ENCODE data around the gene CRNKL1.

GRCh38 chr20:20078041-20078440 is 25.8 kb upstream of the CRNKL1 start:
- TF ChIP-seq, protein P1, sequence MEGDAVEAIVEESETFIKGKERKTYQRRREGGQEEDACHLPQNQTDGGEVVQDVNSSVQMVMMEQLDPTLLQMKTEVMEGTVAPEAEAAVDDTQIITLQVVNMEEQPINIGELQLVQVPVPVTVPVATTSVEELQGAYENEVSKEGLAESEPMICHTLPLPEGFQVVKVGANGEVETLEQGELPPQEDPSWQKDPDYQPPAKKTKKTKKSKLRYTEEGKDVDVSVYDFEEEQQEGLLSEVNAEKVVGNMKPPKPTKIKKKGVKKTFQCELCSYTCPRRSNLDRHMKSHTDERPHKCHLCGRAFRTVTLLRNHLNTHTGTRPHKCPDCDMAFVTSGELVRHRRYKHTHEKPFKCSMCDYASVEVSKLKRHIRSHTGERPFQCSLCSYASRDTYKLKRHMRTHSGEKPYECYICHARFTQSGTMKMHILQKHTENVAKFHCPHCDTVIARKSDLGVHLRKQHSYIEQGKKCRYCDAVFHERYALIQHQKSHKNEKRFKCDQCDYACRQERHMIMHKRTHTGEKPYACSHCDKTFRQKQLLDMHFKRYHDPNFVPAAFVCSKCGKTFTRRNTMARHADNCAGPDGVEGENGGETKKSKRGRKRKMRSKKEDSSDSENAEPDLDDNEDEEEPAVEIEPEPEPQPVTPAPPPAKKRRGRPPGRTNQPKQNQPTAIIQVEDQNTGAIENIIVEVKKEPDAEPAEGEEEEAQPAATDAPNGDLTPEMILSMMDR (IDR thresholded peaks at IDR 0.05) = no peak
- no peak for TF ChIP-seq POLR2AphosphoS5 (IDR thresholded peaks at IDR 0.05)

Data from prostate gland (tissue), 2 donors.